Activated naive CD4-positive, alpha-beta T cell (primary cell): ENCODE data around the gene AP4E1.
"Not testable (repeated sequence)": the region's sequence is repeated elsewhere in the genome, so short reads cannot be mapped to it uniquely, and the experiment has no call there.

Experiments
- DNase-seq, 4 experiments: peaks; one replicate each; lab custom pipeline; 2025; lab: John Stamatoyannopoulos, UW

Gene AP4E1

DNA sequence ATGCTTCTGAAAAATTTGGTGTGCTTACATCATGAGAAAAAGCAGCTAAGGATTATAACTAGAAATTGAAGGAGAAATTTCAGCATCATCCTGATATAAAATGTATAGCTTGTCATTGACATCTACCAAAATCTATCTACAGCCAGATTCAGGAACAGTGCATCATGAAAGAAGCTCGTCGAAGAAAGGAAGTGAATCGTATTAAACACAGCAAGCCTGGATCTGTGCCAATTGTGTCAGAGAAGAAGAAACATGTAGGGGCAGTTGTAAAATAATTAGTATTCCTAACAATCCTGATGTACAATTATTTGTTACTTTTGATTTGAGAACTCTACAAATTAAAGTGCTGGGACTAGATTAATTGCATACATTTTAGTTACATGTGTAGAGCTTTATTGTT is 37.2 kb downstream of the AP4E1 start:
- DNase-seq: no peak

DNA sequence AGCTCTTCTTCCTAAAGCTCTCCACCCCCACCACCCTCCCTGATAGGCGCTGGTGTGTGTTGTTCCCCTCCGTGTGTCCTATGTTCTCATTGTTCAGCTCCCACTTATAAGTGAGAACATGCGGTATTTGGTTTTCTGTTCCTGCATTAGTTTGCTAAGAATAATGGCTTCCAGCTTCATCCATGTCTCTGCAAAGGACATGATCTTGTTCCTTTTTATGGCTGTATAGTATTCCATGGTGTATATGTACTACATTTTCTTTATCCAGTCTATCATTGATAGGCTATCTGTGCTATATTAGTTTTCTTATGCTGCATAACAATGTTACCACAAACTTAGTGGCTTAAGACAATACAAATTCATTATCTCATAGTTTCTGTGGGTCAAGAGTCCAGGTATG is 42.3 kb downstream of the AP4E1 start:
- DNase-seq: not testable (repeated sequence)

DNA sequence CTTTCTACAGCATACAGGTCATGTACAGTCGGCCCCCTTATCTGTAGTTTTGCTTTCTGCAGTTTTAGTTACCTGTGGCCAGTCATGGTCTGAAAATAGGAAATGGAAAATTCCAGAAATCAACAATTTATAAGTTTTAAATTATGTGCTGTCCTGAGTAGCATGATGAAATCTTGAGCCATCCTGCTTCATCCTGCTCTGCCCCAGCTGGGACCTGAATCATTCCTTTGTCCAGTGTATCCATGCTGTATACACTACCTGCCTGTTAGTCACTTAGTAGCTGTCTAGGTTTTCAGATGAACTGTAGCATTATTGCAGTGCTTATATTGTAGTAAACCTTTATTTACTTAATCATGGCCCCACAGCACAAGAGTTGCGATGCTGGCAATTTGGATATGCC is 44.8 kb downstream of the AP4E1 start:
- no peak for DNase-seq

DNA sequence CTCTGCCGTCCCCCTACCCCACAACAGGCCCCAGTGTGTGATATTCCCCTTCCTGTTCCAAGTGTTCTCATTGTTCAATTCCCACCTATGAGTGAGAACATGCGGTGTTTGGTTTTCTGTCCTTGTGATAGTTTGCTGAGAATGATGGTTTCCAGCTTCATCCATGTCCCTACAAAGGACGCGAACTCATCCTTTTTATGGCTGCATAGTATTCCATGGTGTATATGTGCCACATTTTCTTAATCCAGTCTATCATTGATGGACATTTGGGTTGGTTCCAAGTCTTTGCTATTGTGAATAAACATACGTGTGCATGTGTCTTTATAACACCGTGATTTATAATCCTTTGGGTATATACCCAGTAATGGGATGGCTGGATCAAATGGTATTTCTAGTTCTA is 46.4 kb downstream of the AP4E1 start:
- DNase-seq: not testable (repeated sequence)

DNA sequence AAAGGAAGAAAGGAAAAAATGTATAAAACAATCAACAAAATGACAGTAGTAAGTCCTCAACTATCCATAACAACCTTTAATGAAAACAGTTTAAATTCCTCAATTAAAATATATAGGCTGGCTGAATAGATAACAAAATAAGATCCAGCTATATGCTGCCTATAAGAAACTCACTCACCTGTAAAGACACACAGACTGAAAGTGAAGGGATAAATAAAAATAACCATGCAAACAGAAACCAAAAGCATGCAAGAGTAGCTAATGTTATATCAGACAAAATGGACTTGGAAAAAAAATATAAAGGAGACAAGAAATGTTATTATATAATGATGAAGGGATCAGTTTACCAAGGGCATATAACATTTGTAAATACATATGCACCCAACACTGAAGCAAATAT is 51.2 kb downstream of the AP4E1 start:
- DNase-seq: no peak

DNA sequence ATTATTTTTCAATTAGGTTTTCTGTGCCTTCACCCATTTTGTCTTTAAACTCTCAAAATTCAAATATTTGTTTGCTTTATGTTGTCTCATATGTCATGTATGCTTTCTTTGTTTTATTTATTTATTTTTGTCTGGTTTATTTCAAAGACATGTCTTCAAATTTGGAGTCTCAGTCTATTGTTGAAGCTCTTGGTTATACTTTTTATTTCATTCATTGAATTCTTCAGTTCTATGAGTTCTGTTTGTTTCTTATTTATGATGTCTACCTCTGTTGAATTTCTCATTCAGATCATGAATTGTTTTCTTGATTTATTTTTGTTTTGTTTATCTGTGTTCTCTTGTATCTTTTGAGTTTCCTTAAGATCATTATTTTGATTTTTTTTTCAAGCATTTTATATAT is 55.6 kb downstream of the AP4E1 start:
- DNase-seq: no peak

DNA sequence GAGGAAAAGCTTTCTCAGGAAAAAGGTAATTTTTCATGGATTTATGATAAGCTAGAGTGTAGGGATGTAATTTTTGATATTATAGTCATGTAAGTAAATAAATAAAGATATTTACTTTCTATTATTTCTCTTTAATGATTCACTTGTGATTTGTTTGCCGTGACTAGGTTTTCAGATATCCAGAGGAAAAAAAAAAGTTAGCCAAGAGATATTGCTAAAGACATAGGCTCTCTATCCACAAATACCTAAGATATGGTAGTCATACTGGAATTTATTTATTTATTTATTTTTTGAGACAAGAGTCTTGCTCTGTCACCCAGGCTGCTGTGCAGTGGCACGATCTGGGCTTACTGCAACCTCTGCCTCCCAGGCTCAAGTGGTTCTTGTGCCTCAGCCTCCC is 59.9 kb downstream of the AP4E1 start:
- no peak for DNase-seq

DNA sequence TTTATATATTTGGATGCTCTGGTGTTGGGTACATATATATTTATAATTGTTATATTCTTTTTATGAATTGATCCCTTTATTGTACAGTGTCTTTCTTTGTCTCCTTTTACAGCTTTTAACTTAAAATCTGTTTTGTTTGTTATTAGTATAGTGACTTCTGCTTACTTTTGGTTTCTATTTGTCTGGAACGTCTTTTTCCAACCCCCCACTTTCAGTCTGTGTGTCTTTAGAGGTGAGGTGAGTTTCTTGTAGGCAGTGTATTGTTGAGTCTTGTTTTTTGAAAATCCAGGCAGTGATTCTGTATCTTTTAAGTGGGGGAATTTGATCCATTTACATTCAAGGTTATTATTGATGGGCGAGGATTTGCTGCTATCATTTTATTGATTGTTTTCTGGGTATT is 62.0 kb downstream of the AP4E1 start:
- DNase-seq: no peak

DNA sequence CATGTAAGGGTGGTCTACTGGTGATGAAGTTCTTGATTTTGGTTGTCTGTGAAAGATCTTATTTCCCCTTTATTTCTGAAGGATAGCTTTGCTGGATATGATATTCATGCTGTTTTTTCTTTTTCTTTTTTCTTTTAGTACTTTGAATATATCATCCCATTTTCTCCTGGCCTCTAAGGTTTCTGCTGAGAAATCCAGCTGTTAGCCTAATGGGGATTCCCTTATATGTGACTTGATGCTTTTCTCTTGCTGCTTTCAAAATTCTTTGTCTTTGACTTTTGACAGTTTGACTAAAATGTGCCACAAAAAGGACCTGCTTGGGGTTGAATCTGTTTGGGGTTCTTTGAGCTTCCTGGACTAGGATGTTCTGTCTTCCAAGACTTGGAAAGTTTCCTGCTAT is 62.6 kb downstream of the AP4E1 start:
- no peak for DNase-seq

DNA sequence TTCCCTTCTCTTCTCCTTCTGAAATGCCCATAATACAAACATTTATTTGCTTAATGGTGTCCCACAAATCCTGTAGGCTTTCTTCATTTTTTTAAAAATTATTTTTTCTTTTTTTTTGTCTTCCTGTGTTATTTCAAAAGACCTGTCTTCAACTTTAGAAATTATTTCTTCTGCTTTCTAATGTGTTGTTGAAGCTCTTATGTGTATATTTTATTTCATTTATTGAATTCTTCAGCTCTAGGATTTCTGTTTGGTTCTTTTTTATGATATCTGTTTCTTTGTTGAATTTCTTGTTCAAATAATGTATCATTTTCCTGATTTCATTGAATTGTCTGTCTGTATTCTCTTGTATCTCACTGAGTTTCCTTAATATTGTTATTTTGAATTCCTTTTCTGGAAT is 63.1 kb downstream of the AP4E1 start:
- DNase-seq: no peak

DNA sequence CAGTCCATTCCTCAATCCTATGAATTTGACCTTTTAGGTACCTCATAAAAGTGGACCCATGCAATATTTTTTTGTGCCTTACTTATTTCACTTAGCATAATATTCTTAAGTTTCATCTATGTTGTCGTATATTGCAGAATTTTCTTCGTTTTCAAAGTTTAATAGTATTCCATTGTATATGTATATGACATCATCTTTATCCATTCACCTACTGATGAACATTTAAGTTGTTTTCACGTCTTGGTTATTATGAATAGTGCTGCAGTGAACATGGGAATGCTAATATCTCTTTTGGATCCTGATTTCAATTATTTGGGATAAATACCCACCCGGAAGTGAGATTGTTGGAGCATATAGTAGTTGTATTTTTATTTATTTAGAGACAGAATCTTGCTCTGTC is 65.1 kb downstream of the AP4E1 start:
- DNase-seq: no peak

DNA sequence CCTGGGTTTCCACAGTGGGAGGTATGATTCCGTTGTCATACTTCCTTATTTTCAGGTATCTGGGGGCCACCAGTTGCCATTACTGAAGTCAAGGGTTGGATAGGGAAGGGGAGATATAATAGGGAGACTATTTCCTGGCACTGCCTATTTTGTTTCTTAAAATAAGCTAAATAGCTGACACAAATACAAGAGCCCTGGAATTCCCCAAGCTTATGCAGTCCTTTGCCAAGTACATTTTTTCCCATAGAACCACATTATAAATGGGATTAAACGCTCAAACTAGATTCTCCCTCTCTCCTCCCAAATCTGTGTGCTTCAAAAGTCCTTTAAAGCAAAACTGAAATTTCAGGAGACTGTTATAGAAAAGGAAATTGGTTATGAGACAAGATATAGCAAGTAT is 68.7 kb downstream of the AP4E1 start:
- DNase-seq: no peak

DNA sequence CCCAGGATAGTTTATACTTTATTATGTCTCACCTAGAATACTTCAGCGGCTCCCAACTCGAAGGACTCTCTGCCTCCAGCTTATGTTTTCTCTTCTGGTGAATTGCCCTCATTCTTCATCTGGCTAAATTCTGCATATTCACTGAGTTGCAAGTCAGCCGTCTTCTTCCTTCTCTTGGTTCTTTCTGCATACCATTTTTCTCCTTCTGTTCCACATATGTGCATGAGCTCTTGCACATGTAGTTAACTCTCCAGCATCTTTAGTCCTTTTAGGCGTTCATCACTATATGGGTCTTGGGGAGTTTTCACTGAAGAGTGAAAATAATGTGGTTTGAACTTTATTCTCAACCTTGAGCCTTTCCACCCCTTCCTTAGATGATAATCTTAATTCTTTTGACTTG is 70.1 kb downstream of the AP4E1 start:
- no peak for DNase-seq

DNA sequence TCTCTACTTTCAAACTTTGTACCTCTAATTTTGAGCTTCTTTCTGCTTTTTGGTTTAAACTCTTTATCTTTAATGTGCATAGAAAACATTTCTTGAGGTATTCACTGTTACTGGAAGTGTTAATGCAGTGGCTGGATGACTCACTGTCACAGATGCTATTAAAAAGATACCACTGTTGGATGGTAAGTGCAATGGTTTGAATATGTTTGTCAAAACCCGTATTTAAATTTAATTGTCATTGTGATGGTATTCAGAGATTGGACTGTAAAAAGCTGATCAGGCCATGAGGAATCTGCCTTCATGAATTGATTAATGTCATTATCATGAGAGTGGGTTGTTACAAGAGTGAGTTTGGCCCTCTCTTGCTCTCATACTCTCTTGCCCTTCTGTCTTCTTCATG is 70.6 kb downstream of the AP4E1 start:
- DNase-seq: no peak

DNA sequence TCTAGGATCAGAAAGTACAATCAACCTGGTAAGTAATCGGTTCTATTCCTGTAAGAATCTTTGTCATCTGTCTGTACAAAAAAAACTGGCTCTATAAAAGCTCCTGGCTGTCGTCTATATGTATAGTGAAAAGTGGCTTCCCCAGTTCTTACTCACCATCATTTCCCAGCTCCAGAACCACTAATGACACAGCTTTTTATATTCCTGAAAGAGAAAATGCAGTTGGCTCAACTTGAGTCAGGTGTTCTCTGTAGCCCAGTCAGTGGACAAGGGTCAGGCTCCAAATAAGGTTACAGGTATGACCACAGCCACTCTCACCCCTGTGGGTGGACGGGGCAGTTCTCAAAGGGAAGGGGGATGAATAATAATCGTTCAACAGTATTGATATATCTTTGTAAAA is 85.1 kb downstream of the AP4E1 start:
- no peak for DNase-seq

DNA sequence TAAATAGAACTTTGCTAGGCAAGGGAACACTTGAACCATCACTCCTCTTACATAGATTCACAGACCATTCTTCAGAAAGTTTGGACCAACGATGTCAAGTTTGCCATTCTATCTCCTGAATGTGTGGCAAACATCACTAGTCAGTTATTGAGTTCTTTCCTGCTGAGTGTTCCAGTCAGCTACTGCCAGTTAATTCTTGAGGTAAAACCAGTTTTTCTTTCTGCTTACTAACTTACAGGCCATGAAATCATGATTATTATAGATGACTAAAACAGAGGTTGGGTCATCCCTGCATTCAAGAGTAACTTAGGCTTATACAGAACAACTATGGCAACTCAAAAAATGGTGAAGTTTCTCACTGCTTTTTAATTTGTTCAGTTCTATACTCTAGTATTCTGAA is 88.2 kb downstream of the AP4E1 start:
- no peak for DNase-seq

DNA sequence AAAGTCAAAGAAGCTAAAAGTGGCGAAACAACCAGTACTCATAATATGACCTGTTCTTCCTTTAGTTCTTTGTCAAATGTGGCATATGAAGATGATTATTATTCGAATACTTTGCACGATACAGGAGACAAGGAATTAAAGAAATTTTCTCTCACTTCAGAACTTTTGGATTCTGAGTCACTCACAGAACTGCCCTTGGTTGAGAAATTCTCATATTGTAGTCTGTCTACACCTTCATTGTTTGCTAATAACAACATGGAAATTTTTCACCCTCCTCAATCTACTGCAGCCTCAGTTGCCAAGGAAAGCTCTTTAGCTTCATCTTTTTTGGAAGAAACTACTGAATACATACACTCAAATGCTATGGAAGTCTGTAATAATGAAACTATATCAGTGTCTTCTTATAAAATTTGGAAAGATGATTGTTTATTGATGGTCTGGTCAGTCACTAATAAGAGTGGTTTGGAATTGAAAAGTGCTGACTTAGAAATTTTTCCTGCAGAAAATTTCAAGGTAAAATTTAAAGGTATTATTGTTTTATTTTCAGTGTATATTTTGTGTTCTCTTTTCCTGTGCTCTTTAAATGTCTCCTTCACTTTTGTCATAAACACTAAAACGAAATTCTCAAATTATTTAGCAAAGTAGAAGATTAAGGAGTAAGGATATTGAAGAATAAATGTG is 89.0 kb downstream of the AP4E1 start:
- no peak for DNase-seq

DNA sequence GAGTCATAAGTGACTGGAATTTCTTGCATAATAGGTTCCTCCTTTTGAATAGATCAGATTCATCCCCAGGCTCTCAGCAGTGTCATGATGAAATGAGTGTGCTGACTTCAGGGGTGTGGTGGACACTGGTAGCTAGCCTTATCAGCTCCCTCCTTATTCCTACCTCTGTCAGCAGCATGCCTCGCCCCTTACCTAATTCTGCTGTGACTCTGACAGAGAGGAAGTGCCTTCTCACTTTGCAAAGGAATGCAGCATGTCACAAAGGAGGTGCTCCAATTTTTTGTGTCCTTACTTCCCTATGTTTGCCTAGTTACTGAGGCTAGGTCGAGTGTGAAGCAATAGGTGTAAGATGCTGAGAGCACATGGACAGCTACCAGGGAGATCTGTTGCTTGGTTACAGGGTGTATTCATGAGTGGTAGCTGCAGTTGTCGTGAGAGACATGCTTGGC is 95.6 kb downstream of the AP4E1 start:
- no peak for DNase-seq

DNA sequence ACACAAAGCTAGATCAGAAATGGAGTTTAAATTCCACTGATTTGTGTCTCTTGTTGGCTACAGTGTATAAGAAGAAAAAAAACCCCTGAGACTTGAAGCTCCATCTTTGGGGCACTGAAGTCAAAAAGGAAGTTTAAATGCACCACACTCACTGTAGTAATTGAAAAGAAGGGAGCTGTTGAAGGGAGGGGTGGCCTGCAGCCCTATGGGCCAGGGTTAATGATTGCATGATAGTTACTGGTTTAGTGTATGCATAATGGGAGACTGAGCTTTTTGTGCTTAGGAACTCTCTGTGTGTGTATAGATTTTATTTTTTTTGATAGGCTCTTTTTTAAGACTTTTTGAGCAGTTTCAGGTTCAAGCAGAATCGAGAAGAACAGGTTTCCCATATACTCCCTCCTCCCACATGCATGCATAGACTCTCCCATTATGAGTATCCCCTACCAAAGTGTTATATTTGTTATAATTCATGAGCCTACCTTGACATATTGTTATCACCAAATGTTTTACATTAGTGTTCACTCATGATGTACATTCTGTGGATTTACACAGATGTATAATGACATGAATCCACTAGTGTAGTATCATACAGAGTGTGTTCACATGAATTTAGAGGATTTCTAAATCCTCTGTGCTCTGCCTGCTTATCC is 98.0 kb downstream of the AP4E1 start:
- DNase-seq: no peak

DNA sequence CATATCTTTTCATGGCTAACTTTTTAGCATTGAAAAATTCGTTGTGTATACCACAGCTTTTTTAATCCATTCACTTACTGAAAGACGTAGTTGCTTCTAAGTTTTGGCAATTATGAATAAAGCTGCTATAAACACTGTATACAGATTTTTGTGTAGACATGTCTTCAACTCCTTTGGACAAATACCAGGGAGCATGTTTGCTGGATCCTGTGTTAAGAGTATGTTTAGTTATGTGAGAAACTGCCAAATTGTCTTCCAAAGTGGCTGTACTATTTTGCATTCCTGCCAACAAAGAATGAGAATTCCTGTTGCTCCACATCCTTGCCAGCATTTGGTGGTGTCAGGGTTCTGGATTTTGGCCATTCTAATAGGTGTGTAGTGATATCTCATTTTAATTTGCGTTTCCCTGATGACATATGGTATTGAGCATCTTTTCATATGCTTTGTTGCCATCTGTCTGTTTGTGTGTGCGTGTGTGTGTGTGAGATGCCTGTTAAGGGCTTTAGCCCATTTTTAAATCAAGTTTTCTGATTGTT is 98.7 kb downstream of the AP4E1 start:
- no peak for DNase-seq

DNA sequence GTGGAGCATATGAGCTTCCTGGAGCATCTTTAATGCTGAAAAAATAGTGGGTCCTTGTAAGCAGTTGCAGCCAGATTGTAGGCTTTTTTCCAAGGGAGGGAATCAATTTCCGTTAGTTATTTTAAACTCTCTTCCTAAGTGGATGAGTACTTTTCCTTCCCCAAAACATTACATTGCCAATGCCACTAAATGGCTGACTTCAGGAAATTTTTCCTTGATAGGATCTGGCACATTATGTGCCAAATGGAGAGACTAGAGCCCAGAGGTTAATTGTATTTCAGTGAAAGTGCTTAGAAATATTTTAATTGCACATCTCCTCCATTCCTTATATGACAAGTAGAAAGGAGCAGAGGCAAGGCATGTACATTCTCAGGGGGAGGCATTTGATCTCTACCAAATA is 102.7 kb downstream of the AP4E1 start:
- DNase-seq: no peak

DNA sequence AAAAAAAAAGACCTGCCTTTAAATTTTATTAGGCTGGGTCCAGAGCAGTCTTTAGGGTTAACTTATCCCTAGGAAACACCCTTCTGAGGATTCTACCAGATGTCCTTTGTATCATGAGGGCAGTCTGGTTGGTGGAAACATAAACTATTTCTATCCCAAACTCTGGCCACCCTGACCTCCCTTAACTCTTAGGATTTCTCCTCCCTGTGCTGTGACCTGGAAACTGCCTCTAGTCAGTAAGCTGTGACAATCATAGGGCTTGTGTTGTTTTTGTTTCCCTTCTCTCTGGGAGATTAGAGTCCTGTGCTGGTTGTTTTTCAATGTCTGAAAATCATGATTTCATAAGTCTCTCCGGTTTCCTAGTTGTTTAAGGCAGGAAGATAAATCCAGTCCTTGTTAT is 108.1 kb downstream of the AP4E1 start:
- no peak for DNase-seq

DNA sequence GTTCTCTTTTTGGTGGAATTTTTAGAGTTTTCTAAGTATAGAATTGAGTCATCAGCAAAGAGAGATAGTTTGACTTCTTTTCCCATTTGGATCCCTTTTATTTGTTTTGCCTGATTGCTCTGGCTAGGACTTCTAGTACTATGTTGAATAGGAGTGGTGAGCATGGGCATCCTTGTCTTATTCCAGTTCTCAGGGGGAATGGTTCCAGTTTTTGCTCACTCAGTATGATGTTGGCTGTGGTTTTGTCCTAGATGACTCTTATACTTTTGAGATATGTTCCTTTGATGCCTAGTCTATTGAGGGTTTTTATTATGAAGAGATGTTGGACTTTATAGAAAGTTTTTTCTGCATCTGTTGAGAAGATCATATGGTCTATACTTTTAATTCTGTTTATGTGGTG is 113.7 kb downstream of the AP4E1 start:
- DNase-seq: no peak

DNA sequence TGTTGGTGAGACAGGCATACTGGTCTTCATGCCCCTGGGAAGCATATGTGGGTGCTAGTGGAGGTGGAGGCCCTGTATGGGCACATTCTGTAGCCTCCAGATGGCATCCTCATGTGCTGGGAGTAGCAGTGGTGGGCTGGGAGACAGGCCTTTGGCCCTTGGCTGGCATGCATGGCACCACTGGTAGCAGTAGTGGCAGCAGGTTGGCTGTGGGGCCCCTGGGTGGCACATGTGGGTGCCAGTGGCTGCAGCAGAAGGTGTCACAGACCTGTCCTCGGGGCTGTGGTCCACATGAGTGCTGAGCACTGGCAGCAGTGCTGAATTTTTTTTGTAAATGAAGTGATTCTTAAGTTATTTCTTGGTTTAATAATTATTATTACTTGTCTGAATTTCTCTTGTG is 115.0 kb downstream of the AP4E1 start:
- DNase-seq: no peak
